Erythroblast (primary cell): ENCODE measurements around the gene TMEM134.
"Not testable (repeated sequence)": the region's sequence is repeated elsewhere in the genome, so short reads cannot be mapped to it uniquely, and the experiment has no call there.

Experiments used
- DNase-seq, 2 experiments: peaks; one replicate each; lab custom pipeline; 2025; lab: John Stamatoyannopoulos, UW
- GATA1 ChIP-seq: IDR thresholded peaks from 2 replicates; pipeline ENCODE4 v1.6.1; 2011; ENCODE audit warnings: low read depth, mild to moderate bottlenecking, control low read depth, low read length, moderate library complexity
- POLR2A ChIP-seq: IDR thresholded peaks from 2 replicates; pipeline ENCODE4 v1.6.1; 2011; ENCODE audit warnings: mild to moderate bottlenecking, low read length

TMEM134 gene

GRCh38 chr11:67436459-67437081, 32.5 kb downstream of the TMEM134 start:
- TF ChIP-seq POLR2A (no peak), GATA1 (no peak)
- peak in 1 of 2 experiments; percentile 48 for DNase-seq

GRCh38 chr11:67435727-67436458, 33.2 kb downstream of the TMEM134 start:
- no peak for TF ChIP-seq GATA1
- no peak for TF ChIP-seq POLR2A
- no peak for DNase-seq

- no peak for DNase-seq
- TF ChIP-seq POLR2A (no peak), GATA1 (no peak)
Measured at GRCh38 chr11:67435031-67435726, 33.9 kb downstream of the TMEM134 start.

- TF ChIP-seq POLR2A (no peak), GATA1 (no peak)
- DNase-seq = no peak
Measured at GRCh38 chr11:67434395-67434881, 34.6 kb downstream of the TMEM134 start.

- no peak for DNase-seq
- TF ChIP-seq GATA1 (no peak), POLR2A (no peak)
Measured at GRCh38 chr11:67433536-67434394, 35.3 kb downstream of the TMEM134 start.

DNA sequence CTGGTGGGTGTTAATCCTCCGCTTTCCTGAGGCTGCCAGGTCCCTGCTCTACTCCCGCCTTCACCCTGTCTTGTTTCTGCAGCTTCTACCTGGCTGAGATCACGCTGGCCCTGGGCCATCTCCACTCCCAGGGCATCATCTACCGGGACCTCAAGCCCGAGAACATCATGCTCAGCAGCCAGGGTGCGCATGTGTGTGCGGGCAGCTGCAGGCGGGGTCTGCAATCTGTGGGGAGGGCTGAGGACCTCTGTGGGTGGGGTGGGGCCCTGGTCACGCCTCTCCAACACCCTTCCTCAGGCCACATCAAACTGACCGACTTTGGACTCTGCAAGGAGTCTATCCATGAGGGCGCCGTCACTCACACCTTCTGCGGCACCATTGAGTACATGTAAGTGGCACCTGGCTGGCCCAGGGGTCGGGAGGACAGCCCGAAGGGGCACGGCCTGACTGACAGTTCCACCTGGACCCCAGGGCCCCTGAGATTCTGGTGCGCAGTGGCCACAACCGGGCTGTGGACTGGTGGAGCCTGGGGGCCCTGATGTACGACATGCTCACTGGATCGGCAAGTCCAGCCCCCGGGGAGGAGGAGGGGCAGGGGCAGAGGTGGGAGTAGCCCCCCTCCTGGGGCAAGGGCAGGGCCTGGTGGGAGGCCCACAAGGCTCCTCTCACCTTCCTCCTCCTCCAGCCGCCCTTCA, 36.2 kb downstream of the TMEM134 start:
- no peak for DNase-seq
- TF ChIP-seq POLR2A (no peak), GATA1 (no peak)

GRCh38 chr11:67431346-67432249, 37.5 kb downstream of the TMEM134 start:
- DNase-seq = no peak
- TF ChIP-seq GATA1 (no peak), POLR2A (no peak)

GRCh38 chr11:67429722-67430121, 39.3 kb downstream of the TMEM134 start:
- TF ChIP-seq GATA1 (no peak), POLR2A (no peak)
- no peak for DNase-seq

DNA sequence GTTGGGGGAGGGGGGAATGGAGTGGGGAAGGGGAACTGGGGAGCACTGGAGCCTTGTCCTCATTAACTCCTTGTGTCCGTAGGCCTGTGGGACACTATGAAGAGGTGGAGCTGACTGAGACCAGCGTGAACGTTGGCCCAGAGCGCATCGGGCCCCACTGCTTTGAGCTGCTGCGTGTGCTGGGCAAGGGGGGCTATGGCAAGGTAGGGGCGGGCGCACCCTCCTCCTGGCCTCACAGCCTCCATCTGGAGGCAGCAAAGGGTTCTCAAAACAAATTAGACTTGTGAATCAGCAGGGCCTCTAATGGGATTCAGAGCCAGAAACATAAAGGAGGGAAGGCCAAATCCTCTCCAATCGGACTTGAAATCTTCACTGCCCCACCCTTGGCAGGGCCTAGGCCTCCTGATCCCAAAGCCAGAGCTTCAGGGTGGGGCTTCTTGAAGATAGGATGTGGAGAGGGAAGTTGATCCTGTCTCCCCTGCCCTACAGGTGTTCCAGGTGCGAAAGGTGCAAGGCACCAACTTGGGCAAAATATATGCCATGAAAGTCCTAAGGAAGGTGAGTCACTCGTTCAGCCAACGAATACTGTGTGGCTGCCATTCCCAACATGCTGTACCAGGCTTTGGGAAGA, 39.9 kb downstream of the TMEM134 start:
- no peak for TF ChIP-seq GATA1
- no peak for TF ChIP-seq POLR2A
- DNase-seq = peak; percentile 58 to 59

GRCh38 chr11:67428052-67429001, 40.7 kb downstream of the TMEM134 start, which contains the start of gene RPS6KB2:
TSS of gene RPS6KB2 (plus strand) at chr11:67428494. CDS start at chr11:67428546, 52 bp downstream.
- TF ChIP-seq POLR2A (peak; percentile 95), GATA1 (no peak)
- DNase-seq = peak; percentile 98 to 99

- not testable (repeated sequence) for DNase-seq
Measured at GRCh38 chr11:67427364-67427859, 41.6 kb downstream of the TMEM134 start.
